Measurements from ENCODE around the gene SUFU. TPM values are rescaled to one million over a fixed set of nuclear protein-coding genes. Genes with fewer than 3 reads are reported as not detected.

The SUFU gene
- total RNA-seq, 2 experiments from 2014 or later: 9.8 to 12.9 TPM

DNA sequence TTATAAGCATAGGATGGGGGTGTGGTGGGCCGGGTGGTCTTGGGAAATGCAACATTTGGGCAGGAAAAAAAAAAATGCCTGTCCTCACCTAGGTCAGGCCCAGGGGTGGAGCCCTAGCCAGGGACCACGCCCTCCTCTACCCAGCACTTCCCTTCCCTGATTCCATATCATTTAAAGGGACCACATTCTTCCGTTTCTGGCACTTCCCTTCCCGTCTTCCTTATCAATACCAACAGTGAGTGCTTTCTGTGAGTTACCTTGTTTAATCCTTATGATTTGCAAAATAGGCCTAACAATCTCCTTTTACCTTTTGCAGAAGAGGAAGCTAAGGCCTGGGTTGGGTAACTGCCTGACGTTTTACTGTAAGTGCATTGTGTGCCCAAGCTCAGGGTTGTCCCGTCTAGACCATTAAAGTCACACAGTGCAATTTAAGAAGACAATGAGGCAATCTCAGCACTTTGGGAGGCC lies 35.8 kb upstream of the SUFU start:
- no peak for ATAC-seq
- DNase-seq: no peak
- no peaks in the 10 kb centered on the region for H3K9me3 Mint-ChIP-seq (ENCODE audit: low read depth)
- H3K27me3 Mint-ChIP-seq: no peaks in the 10 kb centered on the region
- no peak overlapping the region for H3K27ac Mint-ChIP-seq
- H3K4me3 Mint-ChIP-seq: no peak overlapping the region
- no peaks in the 10 kb centered on the region for H3K36me3 Mint-ChIP-seq
- CTCF ChIA-PET: interaction anchor here (1.4 to 2.0 kb wide), 2 partner anchors 11 to 69 kb away, joined by 3 to 6 read pairs; no protein-coding TSS in a partner anchor
- H3K4me1 Mint-ChIP-seq: peaks cover 6% of the 10 kb centered on the region

DNA sequence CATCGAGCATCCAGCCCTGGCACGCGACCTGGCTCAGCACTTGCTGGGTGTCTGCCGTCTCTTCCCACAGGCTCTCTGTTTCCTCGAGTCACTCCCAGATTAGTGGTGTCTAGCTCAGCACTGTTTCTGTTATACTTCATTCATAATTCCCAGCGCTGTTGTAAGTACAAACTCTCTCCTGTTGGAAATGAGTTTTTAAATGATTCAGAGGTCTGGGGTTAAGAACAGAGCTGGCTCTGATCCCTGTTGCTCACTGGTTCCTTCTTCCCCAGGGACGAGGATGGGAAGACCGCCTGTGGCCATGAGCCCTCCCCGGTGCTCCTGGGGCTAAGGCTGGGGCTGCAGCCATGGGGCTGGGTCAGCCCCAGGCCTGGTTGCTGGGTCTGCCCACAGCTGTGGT lies 35.1 kb upstream of the SUFU start:
- DNase-seq (no peak), ATAC-seq (no peak)
- Mint-ChIP-seq H3K27me3 (no peaks in the 10 kb centered on the region), H3K27ac (no peak overlapping the region), H3K9me3 (ENCODE audit: low read depth) (no peaks in the 10 kb centered on the region), H3K4me1 (peaks cover 11% of the 10 kb centered on the region), H3K36me3 (no peaks in the 10 kb centered on the region), H3K4me3 (no peak overlapping the region)
- CTCF ChIA-PET: interaction anchor here (1.4 to 2.0 kb wide), 2 partner anchors 10 to 69 kb away, joined by 3 to 6 read pairs; no protein-coding TSS in a partner anchor

DNA sequence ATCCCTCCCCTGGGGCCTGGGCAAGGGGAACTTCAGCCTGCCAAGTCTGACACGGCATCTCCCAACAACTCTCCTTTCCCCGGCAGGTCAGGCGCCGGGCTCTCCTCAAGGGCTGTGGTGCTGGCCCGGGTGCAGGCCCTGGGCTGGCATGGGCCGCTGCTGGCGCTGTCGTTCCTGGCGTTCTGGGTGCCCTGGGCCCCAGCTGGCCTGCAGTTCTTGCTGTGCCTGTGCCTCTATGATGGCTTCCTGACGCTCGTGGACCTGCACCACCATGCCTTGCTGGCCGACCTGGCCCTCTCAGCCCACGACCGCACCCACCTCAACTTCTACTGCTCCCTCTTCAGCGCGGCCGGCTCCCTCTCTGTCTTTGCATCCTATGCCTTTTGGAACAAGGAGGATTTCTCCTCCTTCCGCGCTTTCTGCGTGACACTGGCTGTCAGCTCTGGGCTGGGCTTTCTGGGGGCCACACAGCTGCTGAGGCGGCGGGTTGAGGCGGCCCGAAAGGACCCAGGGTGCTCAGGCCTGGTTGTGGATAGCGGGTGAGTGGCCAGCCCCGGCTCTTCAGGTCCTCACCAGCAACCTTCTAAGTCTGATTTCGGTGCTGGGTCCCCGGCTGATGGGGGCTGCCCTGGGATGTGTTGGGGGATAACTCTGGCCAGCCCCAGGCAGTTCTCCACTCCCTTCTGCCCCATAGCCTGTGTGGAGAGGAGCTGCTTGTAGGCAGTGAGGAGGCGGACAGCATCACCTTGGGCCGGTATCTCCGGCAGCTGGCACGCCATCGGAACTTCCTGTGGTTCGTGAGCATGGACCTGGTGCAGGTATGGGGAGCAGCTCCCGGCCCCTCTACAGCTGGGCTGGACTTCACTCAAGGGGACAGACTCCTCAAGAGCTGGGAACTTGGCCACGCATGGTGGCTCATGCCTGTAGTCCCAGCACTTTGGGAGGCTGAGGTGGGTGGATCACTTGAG lies 32.9 kb upstream of the SUFU start:
- CTCF ChIA-PET: interaction anchor here (1.6 kb wide), 2 partner anchors 8 to 239 kb away, joined by 4 to 5 read pairs; no protein-coding TSS in a partner anchor
- DNase-seq (no peak), ATAC-seq (no peak)
- no peaks in the 10 kb centered on the region for H3K27me3 Mint-ChIP-seq
- no peak overlapping the region for H3K4me3 Mint-ChIP-seq
- no peaks in the 10 kb centered on the region for H3K9me3 Mint-ChIP-seq (ENCODE audit: low read depth)
- peaks cover 10% of the 10 kb centered on the region for H3K4me1 Mint-ChIP-seq
- no peaks in the 10 kb centered on the region for H3K36me3 Mint-ChIP-seq
- H3K27ac Mint-ChIP-seq: no peak overlapping the region

DNA sequence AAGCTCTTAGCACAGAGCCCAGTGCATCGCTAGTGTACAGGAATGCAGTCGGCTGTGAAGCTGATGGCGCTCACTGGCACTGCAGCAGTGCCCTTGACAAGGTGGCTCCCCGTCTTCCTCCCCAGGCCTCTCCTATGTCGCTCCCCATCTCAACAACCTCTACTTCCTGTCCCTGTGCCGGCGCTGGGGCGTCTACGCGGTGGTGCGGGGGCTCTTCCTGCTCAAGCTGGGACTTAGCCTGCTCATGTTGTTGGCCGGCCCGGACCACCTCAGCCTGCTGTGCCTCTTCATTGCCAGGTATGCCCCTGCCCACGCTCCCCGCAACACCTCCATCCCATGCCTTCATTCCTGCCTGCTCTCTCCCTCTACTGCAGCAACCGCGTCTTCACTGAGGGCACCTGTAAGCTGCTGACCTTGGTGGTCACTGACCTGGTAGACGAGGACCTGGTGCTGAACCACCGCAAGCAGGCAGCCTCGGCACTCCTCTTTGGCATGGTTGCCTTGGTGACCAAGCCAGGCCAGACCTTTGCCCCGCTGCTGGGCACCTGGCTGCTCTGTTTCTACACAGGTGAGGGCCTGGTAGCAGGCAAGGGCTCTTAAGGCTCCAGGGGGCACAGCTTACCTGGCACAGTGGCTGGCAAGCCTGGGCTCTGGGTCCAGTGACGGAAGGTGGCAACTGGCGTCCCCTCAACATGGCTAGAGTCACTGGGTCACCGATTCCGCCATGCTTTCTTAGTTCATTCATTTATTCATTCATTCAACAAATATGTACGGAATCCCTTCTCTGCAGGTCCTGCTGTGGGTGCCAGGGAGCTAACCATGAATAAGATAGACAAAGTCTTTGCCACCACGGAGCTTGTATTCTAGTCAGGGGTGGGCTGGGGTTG lies 30.1 kb upstream of the SUFU start:
- H3K27ac Mint-ChIP-seq: peak overlapping the region; percentile 64
- H3K27me3 Mint-ChIP-seq: no peaks in the 10 kb centered on the region
- DNase-seq (no peak), ATAC-seq (peak; percentile 76)
- H3K4me1 Mint-ChIP-seq: peaks cover 10% of the 10 kb centered on the region
- CTCF ChIA-PET: interaction anchor here (1.0 to 1.7 kb wide), 6 partner anchors 10 to 304 kb away, joined by 3 to 7 read pairs (median 4); partner anchors contain the start of gene FBXL15
- H3K36me3 Mint-ChIP-seq: peaks cover 1% of the 10 kb centered on the region
- no peaks in the 10 kb centered on the region for H3K9me3 Mint-ChIP-seq (ENCODE audit: low read depth)
- no peak overlapping the region for H3K4me3 Mint-ChIP-seq

DNA sequence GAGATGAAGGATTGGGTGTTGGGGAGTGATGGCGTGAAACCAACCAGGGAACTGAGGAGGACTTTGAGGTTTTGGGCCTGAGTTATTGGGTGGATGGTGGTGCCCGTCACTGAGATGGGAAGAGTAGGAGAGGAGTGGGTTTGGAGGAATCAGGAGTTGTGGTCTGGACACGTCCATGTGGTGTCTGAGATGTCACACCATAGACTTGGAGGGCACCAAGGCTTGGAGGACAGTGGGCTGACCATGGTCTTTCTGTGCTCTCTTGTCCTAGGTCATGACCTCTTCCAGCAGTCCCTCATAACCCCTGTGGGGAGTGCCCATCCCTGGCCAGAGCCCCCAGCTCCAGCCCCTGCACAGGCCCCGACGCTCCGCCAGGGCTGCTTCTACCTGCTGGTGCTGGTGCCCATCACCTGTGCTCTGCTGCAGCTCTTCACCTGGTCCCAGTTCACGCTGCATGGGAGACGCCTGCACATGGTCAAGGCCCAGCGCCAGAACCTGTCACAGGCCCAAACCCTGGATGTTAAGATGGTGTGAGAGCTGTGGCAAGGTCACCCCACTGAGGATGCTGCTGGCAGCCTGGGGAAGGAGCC lies 28.2 kb upstream of the SUFU start:
- ATAC-seq (no peak), DNase-seq (no peak)
- Mint-ChIP-seq H3K9me3 (ENCODE audit: low read depth) (no peaks in the 10 kb centered on the region), H3K36me3 (peaks cover 4% of the 10 kb centered on the region), H3K4me3 (no peak overlapping the region), H3K27ac (no peak overlapping the region), H3K27me3 (no peaks in the 10 kb centered on the region), H3K4me1 (peaks cover 12% of the 10 kb centered on the region)
- CTCF ChIA-PET: interaction anchor here (0.7 to 5.3 kb wide), 7 partner anchors 8 to 245 kb away, joined by 3 to 35 read pairs (median 3); no protein-coding TSS in a partner anchor

DNA sequence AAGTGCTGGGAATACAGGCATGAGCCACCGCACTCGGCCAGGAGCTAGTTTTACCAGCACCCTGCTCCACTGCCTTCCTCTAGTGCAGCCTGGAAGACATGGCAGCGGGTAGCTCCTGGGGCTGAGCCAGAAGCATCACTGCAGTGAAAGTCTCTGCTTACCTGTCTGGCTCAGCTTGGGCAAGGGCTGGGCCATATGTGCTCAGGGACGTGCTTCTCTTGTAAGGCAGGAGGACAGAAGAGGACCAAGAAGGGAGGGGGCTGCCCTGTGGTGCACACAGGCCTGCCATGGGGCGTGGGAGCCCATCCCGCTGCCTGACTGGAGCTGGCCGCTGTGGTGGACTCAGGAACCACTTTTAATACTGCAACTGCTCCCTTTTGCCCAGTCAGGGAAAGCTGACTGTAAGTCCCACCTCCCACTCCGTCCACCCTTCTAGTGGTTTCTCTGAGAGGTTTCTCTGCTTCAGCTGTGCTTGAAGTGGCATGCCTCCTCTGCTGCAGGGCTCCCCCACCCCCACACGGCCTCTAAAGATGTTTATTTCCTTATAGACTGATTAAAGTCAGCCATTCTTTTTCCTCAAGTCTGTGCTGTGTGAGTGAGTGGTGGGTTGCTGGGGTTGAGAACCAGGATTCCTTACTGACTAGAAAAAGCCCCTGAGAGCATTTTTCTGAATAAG lies 27.2 kb upstream of the SUFU start:
- H3K36me3 Mint-ChIP-seq: peaks cover 4% of the 10 kb centered on the region
- DNase-seq: no peak
- no peaks in the 10 kb centered on the region for H3K9me3 Mint-ChIP-seq (ENCODE audit: low read depth)
- peak overlapping the region; percentile 52 for H3K27ac Mint-ChIP-seq
- CTCF ChIA-PET: interaction anchor here (0.6 to 5.3 kb wide), 7 partner anchors 27 to 327 kb away, joined by 3 to 35 read pairs (median 4); partner anchors contain the start of gene NFKB2
- no peak overlapping the region for H3K4me3 Mint-ChIP-seq
- no peak for ATAC-seq
- H3K4me1 Mint-ChIP-seq: peaks cover 12% of the 10 kb centered on the region
- no peaks in the 10 kb centered on the region for H3K27me3 Mint-ChIP-seq

DNA sequence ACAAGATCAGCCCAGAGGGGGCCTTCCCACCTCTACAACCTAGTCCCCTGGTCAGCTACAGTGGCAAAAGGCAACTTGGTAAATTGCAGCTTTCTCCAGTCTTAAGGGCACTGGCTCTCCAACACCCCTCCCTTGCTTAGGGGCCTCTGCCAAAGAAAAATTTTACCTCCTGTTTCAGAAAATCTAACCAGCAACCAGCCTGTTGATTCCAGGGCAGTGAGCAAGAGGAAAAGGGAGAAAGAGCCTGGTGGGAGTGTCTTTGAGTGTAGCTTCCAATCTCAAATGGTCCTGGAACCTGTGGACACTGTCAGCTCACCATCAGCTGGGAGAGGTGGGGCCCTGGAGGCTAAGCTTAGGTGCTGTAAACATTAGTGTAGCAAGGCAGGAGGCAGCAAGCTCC lies 24.1 kb upstream of the SUFU start:
- Mint-ChIP-seq H3K27ac (no peak overlapping the region), H3K36me3 (peaks cover 25% of the 10 kb centered on the region), H3K4me3 (no peak overlapping the region), H3K4me1 (peaks cover 4% of the 10 kb centered on the region), H3K9me3 (ENCODE audit: low read depth) (no peaks in the 10 kb centered on the region), H3K27me3 (no peaks in the 10 kb centered on the region)
- DNase-seq: no peak
- ATAC-seq: no peak
- CTCF ChIA-PET: interaction anchor here (0.9 to 5.3 kb wide), 24 partner anchors 11 to 327 kb away, joined by 3 to 35 read pairs (median 6); partner anchors contain the start of genes ACTR1A, C10orf95, CUEDC2 and ELOVL3

DNA sequence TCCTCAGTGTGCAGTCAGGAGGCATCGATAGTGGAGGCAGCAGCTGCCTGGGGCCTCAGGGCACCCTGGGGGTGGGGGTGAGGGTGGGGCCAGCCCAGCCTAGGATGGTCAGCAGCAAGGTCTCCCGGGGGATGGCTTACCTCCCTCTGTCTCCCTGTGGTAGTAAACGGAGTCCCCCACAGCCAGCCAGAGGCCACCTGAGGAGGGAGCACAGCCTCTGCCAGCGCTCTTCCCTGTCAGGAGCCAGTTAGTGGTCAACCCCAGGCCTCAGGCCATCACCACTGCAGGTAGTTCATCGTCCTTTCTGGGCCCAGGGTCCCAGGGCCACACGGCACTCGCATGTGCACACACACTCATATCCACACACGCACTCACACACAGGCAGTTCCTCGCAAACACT lies 23.4 kb upstream of the SUFU start:
- H3K4me1 Mint-ChIP-seq: peaks cover 4% of the 10 kb centered on the region
- no peak for ATAC-seq
- CTCF ChIA-PET: interaction anchor here (1.0 to 5.3 kb wide), 10 partner anchors 22 to 328 kb away, joined by 3 to 35 read pairs (median 11); partner anchors contain the start of genes ACTR1A, C10orf95, FBXL15 and NFKB2
- no peaks in the 10 kb centered on the region for H3K9me3 Mint-ChIP-seq (ENCODE audit: low read depth)
- DNase-seq: no peak
- H3K27ac Mint-ChIP-seq: no peak overlapping the region
- no peaks in the 10 kb centered on the region for H3K27me3 Mint-ChIP-seq
- peaks cover 28% of the 10 kb centered on the region for H3K36me3 Mint-ChIP-seq
- no peak overlapping the region for H3K4me3 Mint-ChIP-seq

DNA sequence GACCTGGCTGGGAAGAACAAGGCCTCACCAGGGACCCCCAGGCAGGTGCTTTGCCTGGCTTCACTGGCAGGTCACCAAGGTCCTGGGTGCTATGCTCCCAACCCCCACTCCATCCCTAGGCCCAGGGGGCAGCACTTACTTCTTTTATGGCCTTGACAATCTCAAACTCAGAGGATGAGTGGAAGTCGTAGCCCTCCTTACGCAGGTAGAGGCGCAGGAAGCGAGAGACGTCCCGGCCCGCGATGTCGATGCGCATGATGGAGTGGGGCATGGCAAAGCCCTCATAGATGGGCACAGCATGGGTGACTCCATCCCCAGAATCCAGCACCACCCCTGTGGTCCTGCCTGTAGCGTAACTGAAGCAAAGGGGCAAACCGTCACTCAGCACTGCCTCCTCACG lies 19.8 kb upstream of the SUFU start:
- CTCF ChIA-PET: interaction anchor here (1.1 to 2.5 kb wide), 3 partner anchors 9 to 100 kb away, joined by 3 to 7 read pairs (median 5); no protein-coding TSS in a partner anchor
- no peak for ATAC-seq
- H3K9me3 Mint-ChIP-seq (ENCODE audit: low read depth): no peaks in the 10 kb centered on the region
- no peak for DNase-seq
- no peak overlapping the region for H3K27ac Mint-ChIP-seq
- peaks cover 36% of the 10 kb centered on the region for H3K36me3 Mint-ChIP-seq
- H3K4me1 Mint-ChIP-seq: peaks cover 1% of the 10 kb centered on the region
- no peak overlapping the region for H3K4me3 Mint-ChIP-seq
- H3K27me3 Mint-ChIP-seq: no peaks in the 10 kb centered on the region

DNA sequence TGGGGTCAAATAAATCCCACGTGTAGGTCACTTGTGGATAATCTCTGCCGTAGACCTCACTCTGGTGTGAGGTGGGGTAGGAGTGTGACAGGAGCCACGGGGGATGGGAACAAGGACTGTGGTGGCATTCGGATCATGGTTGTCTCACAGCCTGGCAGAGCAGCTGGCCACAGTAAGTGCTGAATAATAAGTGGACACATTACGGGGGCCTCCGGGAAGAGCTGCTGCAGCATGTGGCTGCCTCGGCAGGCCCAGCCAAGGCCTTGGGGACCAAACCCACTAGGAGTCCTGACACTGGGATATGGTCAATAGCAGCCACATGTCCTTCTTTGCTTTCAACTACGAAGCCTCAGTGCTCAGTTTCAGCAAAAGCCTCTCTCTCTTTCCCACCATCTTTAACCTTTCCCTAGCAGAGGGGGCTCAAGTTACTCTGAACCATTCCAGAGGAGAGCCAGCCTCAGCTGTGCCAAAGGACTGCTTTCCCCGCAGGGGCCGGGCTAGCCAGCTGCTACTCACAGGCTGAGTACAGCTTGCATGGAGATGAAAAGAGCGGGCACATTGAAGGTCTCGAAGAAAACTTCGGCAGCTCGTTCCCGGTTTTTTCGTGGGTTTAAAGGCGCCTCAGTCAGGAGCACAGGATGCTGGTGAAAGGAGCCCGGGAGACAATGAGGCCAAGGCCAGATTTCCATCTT lies 18.5 kb upstream of the SUFU start:
- DNase-seq: no peak
- H3K36me3 Mint-ChIP-seq: peaks cover 35% of the 10 kb centered on the region

DNA sequence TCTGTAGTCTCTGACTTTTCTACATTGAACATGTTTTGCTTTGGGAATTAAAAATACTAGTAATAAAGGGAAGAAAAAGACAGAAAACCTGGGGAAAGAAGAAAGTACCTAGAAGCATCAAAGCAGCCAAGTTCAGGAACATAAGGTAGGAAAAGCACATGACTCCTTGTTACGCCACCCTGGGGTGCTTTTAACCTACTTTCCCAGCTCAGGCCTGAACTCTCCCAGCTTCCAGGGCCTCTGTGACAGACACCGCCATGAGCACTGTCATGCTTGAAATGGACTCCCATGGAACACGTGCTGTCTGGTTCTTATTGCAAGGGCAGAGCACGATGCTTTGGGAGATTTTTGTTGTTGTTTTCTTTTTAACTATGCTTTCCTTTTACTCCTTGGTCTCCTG lies 12.6 kb upstream of the SUFU start:
- Mint-ChIP-seq H3K36me3 (peaks cover 11% of the 10 kb centered on the region), H3K4me3 (no peak overlapping the region), H3K4me1 (peaks cover 12% of the 10 kb centered on the region), H3K27ac (no peak overlapping the region), H3K9me3 (ENCODE audit: low read depth) (no peaks in the 10 kb centered on the region), H3K27me3 (no peaks in the 10 kb centered on the region)
- ATAC-seq: no peak
- CTCF ChIA-PET: interaction anchor here (1.3 kb wide), 1 partner anchor 93 kb away, joined by 4 read pairs; no protein-coding TSS in a partner anchor
- DNase-seq: no peak

More for the DNA sequence above, 18.5 kb upstream of the SUFU start:
- no peak overlapping the region for H3K4me3 Mint-ChIP-seq
- CTCF ChIA-PET: no interaction called here
- no peaks in the 10 kb centered on the region for H3K4me1 Mint-ChIP-seq
- H3K27ac Mint-ChIP-seq: no peak overlapping the region
- H3K27me3 Mint-ChIP-seq: no peaks in the 10 kb centered on the region
- no peaks in the 10 kb centered on the region for H3K9me3 Mint-ChIP-seq (ENCODE audit: low read depth)
- ATAC-seq: no peak
